IMR-90 (cell line): ENCODE measurements around the gene RFX5. TPM values are rescaled to one million over a fixed set of nuclear protein-coding genes. Genes with fewer than 3 reads are reported as not detected.

Experiments
- ATAC-seq: fragments of 200-7000 bp; cut with Tn5 transposase; 2 replicates; pipeline ENCODE4 v1.9.1; 2020; ENCODE audit warnings: low read depth, mild to moderate bottlenecking, moderate library complexity
- BruUV-seq: library from RNA; stranded (reverse); fragments of 400-500 nt; replicated peaks from 2 replicates; lab custom pipeline; 2021; lab: Mats Ljungman, UMichigan
- CTCF ChIA-PET: fragments of 300-600 bp; formaldehyde crosslinking; extraction: SDS; loops from one replicate; lab custom pipeline; 2021; ENCODE audit warnings: antibody characterized with exemption; lab: Yijun Ruan, JAX
- POLR2A ChIA-PET: fragments of 300-600 bp; sonication (Branson Sonifier 250); formaldehyde crosslinking; loops from one replicate; lab custom pipeline; 2022; ENCODE audit warnings: antibody characterized with exemption; ENCODE audit not compliant: unreplicated experiment; lab: Charles Lee
- DNase-seq: peaks from one replicate; pipeline ENCODE4 v3.0.0; 2013
- H2AFZ ChIP-seq: replicated peaks from 2 replicates; pipeline ENCODE3; 2013; ENCODE audit warnings: low read length, mild to moderate bottlenecking; ENCODE audit not compliant: poor library complexity
- H2AK5ac ChIP-seq: 2 replicates; pipeline ENCODE4 v1.6.1; 2013; ENCODE audit warnings: low read depth, low read length, inconsistent platforms
- H2AK9ac ChIP-seq: replicated peaks from 2 replicates; pipeline ENCODE3; 2013; ENCODE audit warnings: mild to moderate bottlenecking, low read depth, low read length, moderate library complexity; ENCODE audit not compliant: poor library complexity
- H2BK120ac ChIP-seq: 2 replicates; pipeline ENCODE4 v1.6.1; 2013; ENCODE audit warnings: low read depth, low read length, inconsistent platforms
- H2BK15ac ChIP-seq: 3 replicates; pipeline ENCODE4 v1.6.1; 2013; ENCODE audit warnings: low read depth, low read length, inconsistent platforms
- H2BK20ac ChIP-seq: 2 replicates; pipeline ENCODE4 v1.6.1; 2013; ENCODE audit warnings: low read depth, mild to moderate bottlenecking, inconsistent platforms, low read length, moderate library complexity
- H2BK5ac ChIP-seq: 2 replicates; pipeline ENCODE4 v1.6.1; 2013; ENCODE audit warnings: mild to moderate bottlenecking, low read depth, low read length, inconsistent platforms; ENCODE audit not compliant: poor library complexity, severe bottlenecking
- H3K14ac ChIP-seq: replicated peaks from 2 replicates; pipeline ENCODE4 v1.6.1; 2013; ENCODE audit warnings: low read depth, low read length, inconsistent platforms
- H3K18ac ChIP-seq: 2 replicates; pipeline ENCODE4 v1.6.1; 2013; ENCODE audit warnings: low read depth, low read length, control low read depth
- H3K23ac ChIP-seq: 2 replicates; pipeline ENCODE4 v1.6.1; 2013; ENCODE audit warnings: low read depth, low read length, inconsistent platforms
- H3K27ac ChIP-seq: 2 replicates; pipeline ENCODE4 v1.5.1; 2013; ENCODE audit warnings: mild to moderate bottlenecking, control low read depth, low read length; ENCODE audit not compliant: insufficient read depth
- H3K27me3 ChIP-seq: 2 replicates; pipeline ENCODE4 v1.6.1; 2013; ENCODE audit warnings: low read length; ENCODE audit not compliant: control insufficient read depth, insufficient read depth
- H3K36me3 ChIP-seq: 2 replicates; pipeline ENCODE4 v1.6.1; 2013; ENCODE audit warnings: low read length, mixed read lengths; ENCODE audit not compliant: control insufficient read depth, insufficient read depth
- H3K4ac ChIP-seq: 2 replicates; pipeline ENCODE4 v1.6.1; 2013; ENCODE audit warnings: low read depth, low read length, inconsistent platforms
- H3K4me1 ChIP-seq: 2 replicates; pipeline ENCODE4 v1.6.1; 2013; ENCODE audit warnings: low read length, mixed read lengths; ENCODE audit not compliant: control insufficient read depth, insufficient read depth
- H3K4me2 ChIP-seq: 2 replicates; pipeline ENCODE4 v1.6.1; 2013; ENCODE audit warnings: low read depth, mild to moderate bottlenecking, control low read depth, low read length, moderate library complexity
- H3K4me3 ChIP-seq: 2 replicates; pipeline ENCODE4 v1.5.1; 2013; ENCODE audit warnings: low read depth, mild to moderate bottlenecking, control low read depth, low read length, moderate library complexity; ENCODE audit not compliant: insufficient read depth
- H3K56ac ChIP-seq: 2 replicates; pipeline ENCODE4 v1.6.1; 2013; ENCODE audit warnings: low read length, inconsistent platforms; ENCODE audit not compliant: insufficient read depth; ENCODE audit errors: extremely low read depth
- H3K79me1 ChIP-seq, 2 experiments: 2 replicates each; pipeline ENCODE4 v1.6.1; 2013; ENCODE audit warnings: low read length in 2 of 2, inconsistent platforms in 1 of 2, low read depth in 1 of 2
- H3K9ac ChIP-seq: 2 replicates; pipeline ENCODE4 v1.6.1; 2013; ENCODE audit warnings: low read depth, low read length, control low read depth
- H3K9me1 ChIP-seq: 2 replicates; pipeline ENCODE4 v1.6.1; 2013; ENCODE audit warnings: low read length, inconsistent platforms; ENCODE audit not compliant: insufficient read depth
- H3K9me3 ChIP-seq: 2 replicates; pipeline ENCODE4 v1.6.1; 2013; ENCODE audit warnings: low read length; ENCODE audit not compliant: control insufficient read depth, insufficient read depth
- H4K20me1 ChIP-seq: 2 replicates; pipeline ENCODE4 v1.6.1; 2013; ENCODE audit warnings: low read length, inconsistent platforms; ENCODE audit not compliant: insufficient read depth
- H4K5ac ChIP-seq: 2 replicates; pipeline ENCODE4 v1.6.1; 2013; ENCODE audit warnings: mild to moderate bottlenecking, low read depth, low read length, control low read depth
- H4K8ac ChIP-seq, 2 experiments: 2 replicates each; pipeline ENCODE4 v1.6.1; 2013; ENCODE audit warnings: low read depth in 2 of 2, low read length in 2 of 2, control low read depth in 1 of 2, inconsistent platforms in 1 of 2
- H4K91ac ChIP-seq: 2 replicates; pipeline ENCODE4 v1.6.1; 2013; ENCODE audit warnings: low read depth, low read length, inconsistent platforms; ENCODE audit not compliant: insufficient read depth
- BHLHE40 ChIP-seq: fragments of 150-350 bp; IDR thresholded peaks from 2 replicates; pipeline ENCODE4 v1.6.1; 2016; ENCODE audit warnings: mild to moderate bottlenecking, low read depth, low read length
- CEBPB ChIP-seq: IDR thresholded peaks from 2 replicates; pipeline ENCODE4 v1.6.1; 2012; ENCODE audit warnings: low read depth, low read length, improper control_type of control experiment
- CHD1 ChIP-seq: IDR thresholded peaks from 2 replicates; pipeline ENCODE4 v1.6.1; 2012; ENCODE audit warnings: low read depth, low read length, improper control_type of control experiment
- CTCF ChIP-seq: conservative IDR thresholded peaks from 2 replicates; pipeline ENCODE4 v1.5.1; 2012; ENCODE audit warnings: mild to moderate bottlenecking, low read depth, low read length, improper control_type of control experiment
- FOS ChIP-seq: fragments of 150-350 bp; IDR thresholded peaks from 2 replicates; pipeline ENCODE4 v1.6.1; 2016; ENCODE audit warnings: low read depth, low read length
- MAFK ChIP-seq: IDR thresholded peaks from 2 replicates; pipeline ENCODE4 v1.6.1; 2012; ENCODE audit warnings: low read depth, low read length, improper control_type of control experiment
- MAZ ChIP-seq: IDR thresholded peaks from 2 replicates; pipeline ENCODE4 v1.6.1; 2012; ENCODE audit warnings: low read depth, mild to moderate bottlenecking, low read length, improper control_type of control experiment, moderate library complexity, borderline replicate concordance
- MXI1 ChIP-seq: IDR thresholded peaks from 2 replicates; pipeline ENCODE4 v1.6.1; 2012; ENCODE audit warnings: low read depth, mild to moderate bottlenecking, low read length, moderate library complexity, borderline replicate concordance
- NFE2L2 ChIP-seq: fragments of 150-350 bp; IDR thresholded peaks from 2 replicates; pipeline ENCODE4 v1.6.1; 2016; ENCODE audit warnings: low read depth, mild to moderate bottlenecking, low read length
- POLR2A ChIP-seq: IDR thresholded peaks from 2 replicates; pipeline ENCODE4 v1.6.1; 2012; ENCODE audit warnings: mild to moderate bottlenecking, low read depth, low read length
- RAD21 ChIP-seq: IDR thresholded peaks from 2 replicates; pipeline ENCODE4 v1.6.1; 2012; ENCODE audit warnings: low read length, improper control_type of control experiment
- RCOR1 ChIP-seq: IDR thresholded peaks from 2 replicates; pipeline ENCODE4 v1.6.1; 2012; ENCODE audit warnings: mild to moderate bottlenecking, low read length, improper control_type of control experiment; ENCODE audit not compliant: insufficient replicate concordance
- RFX5 ChIP-seq: IDR thresholded peaks from 2 replicates; pipeline ENCODE4 v1.8.0; 2012; ENCODE audit warnings: low read depth, mild to moderate bottlenecking, low read length, moderate library complexity
- SMC3 ChIP-seq: fragments of 150-350 bp; IDR thresholded peaks from 2 replicates; pipeline ENCODE4 v1.6.1; 2016; ENCODE audit warnings: low read depth, mild to moderate bottlenecking, antibody characterized with exemption, low read length, moderate library complexity
- WGBS, 2 experiments: methylation state at CpG; one replicate each; pipeline versions ENCODE4 v1.1.5 to v1.1.7; 2013; ENCODE audit warnings: missing lambda C conversion rate in 2 of 2; ENCODE audit not compliant: insufficient read length in 1 of 2; ENCODE audit errors: extremely low coverage in 2 of 2; 5-methylcytosine and 5-hydroxymethylcytosine counted together
- dilution Hi-C: fragments of 300-500 bp; cut with HindIII; formaldehyde crosslinking; loops from one replicate; pipeline ENCODE4 v1.14.3; 2018; ENCODE audit warnings: low sequenced_read_pairs; ENCODE audit not compliant: unreplicated experiment
- in situ Hi-C: fragments of 300-500 bp; cut with MboI; formaldehyde crosslinking; loops from 3 replicates; pipeline ENCODE4 v1.14.3; 2019; ENCODE audit warnings: low sequenced_read_pairs, inconsistent platforms, mixed read lengths
- intact Hi-C: fragments of 100-400 bp; cut with micrococcal nuclease; formaldehyde crosslinking; loops from 2 replicates; pipeline ENCODE4 v1.10.0; 2022
- polyA plus RNA-seq, 3 experiments: library from polyadenylated mRNA; depleted of rRNA; stranded (reverse); fragments of >200 nt; gene quantifications; 2 replicates each; pipeline ENCODE4 v1.2.3, GENCODE V29; 2012; ENCODE audit warnings: low replicate concordance in 1 of 3
- total RNA-seq: library from RNA; depleted of rRNA; stranded (reverse); fragments of >200 nt; gene quantifications from 2 replicates; pipeline ENCODE4 v1.2.3, GENCODE V29; 2012
- TF ChIP-seq, protein P1 (sequence below): fragments of 150-350 bp; IDR thresholded peaks from 2 replicates; pipeline ENCODE4 v1.6.1; 2017; ENCODE audit warnings: mild to moderate bottlenecking, antibody characterized with exemption, low read length, low read depth
- TF ChIP-seq, protein P2 (sequence below): fragments of 150-350 bp; IDR thresholded peaks from 2 replicates; pipeline ENCODE4 v1.6.1; 2016; ENCODE audit warnings: low read depth, mild to moderate bottlenecking, low read length, moderate library complexity, borderline replicate concordance

RFX5 gene
- total and polyA plus RNA-seq, 2 of the 4 experiments (the other 2 are of a cell fraction): 29.3 to 44.4 TPM

GRCh38 chr1:151384584-151384983 lies 37.5 kb upstream of the RFX5 start:
- in situ Hi-C loops (no loop called here), dilution Hi-C loops (no loop called here), intact Hi-C loops (no loop called here)
- H4K5ac ChIP-seq: no peak overlapping the region
- no peaks in the 10 kb centered on the region for H3K9me1 ChIP-seq
- H3K79me1 ChIP-seq: no peaks in the 10 kb centered on the region
- WGBS, 2 experiments: 80% methylated on average over 1 of the region's 3 CpGs; no CpG with 5 or more reads in 1 of the 2 experiments
- no peaks in the 10 kb centered on the region; the same call in 1 of the 2 replicates for H3K27me3 ChIP-seq
- no peaks in the 10 kb centered on the region for H3K36me3 ChIP-seq
- H4K8ac ChIP-seq: no peak overlapping the region
- no peak overlapping the region for H2BK20ac ChIP-seq
- ATAC-seq: no peak
- H3K56ac ChIP-seq: no peak overlapping the region
- no peak overlapping the region for H3K4me3 ChIP-seq
- H3K4ac ChIP-seq: no peak overlapping the region
- no peak for DNase-seq
- no peak overlapping the region for H4K91ac ChIP-seq
- ChIA-PET POLR2A (no interaction called here), CTCF (no interaction called here)
- no peak overlapping the region for H3K23ac ChIP-seq
- TF ChIP-seq, protein P1, sequence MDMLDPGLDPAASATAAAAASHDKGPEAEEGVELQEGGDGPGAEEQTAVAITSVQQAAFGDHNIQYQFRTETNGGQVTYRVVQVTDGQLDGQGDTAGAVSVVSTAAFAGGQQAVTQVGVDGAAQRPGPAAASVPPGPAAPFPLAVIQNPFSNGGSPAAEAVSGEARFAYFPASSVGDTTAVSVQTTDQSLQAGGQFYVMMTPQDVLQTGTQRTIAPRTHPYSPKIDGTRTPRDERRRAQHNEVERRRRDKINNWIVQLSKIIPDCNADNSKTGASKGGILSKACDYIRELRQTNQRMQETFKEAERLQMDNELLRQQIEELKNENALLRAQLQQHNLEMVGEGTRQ: no peak
- TF ChIP-seq NFE2L2: no peak
- no peak for TF ChIP-seq CEBPB
- TF ChIP-seq MXI1: no peak
- TF ChIP-seq, protein P2, sequence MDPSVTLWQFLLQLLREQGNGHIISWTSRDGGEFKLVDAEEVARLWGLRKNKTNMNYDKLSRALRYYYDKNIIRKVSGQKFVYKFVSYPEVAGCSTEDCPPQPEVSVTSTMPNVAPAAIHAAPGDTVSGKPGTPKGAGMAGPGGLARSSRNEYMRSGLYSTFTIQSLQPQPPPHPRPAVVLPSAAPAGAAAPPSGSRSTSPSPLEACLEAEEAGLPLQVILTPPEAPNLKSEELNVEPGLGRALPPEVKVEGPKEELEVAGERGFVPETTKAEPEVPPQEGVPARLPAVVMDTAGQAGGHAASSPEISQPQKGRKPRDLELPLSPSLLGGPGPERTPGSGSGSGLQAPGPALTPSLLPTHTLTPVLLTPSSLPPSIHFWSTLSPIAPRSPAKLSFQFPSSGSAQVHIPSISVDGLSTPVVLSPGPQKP: no peak
- no peak for TF ChIP-seq CHD1
- TF ChIP-seq RAD21: no peak
- TF ChIP-seq POLR2A: no peak
- TF ChIP-seq SMC3: no peak
- no peak for TF ChIP-seq RCOR1
- TF ChIP-seq MAZ: no peak
- no peak for TF ChIP-seq CTCF
- no peak for TF ChIP-seq FOS
- TF ChIP-seq BHLHE40: no peak
- TF ChIP-seq RFX5: no peak
- TF ChIP-seq MAFK: no peak
- no peak overlapping the region for H2AK5ac ChIP-seq
- H3K18ac ChIP-seq: no peak overlapping the region
- H3K4me2 ChIP-seq: no peak overlapping the region
- no peak overlapping the region for H3K27ac ChIP-seq
- H3K14ac ChIP-seq: no peak overlapping the region
- H2AFZ ChIP-seq: no peak overlapping the region
- no peaks in the 10 kb centered on the region for H3K4me1 ChIP-seq
- H2AK9ac ChIP-seq: no peak overlapping the region
- no peak overlapping the region for H3K9ac ChIP-seq
- no peak overlapping the region for H2BK15ac ChIP-seq
- no peaks in the 10 kb centered on the region for H3K9me3 ChIP-seq
- no TSS peak for BruUV-seq
- no peaks in the 10 kb centered on the region for H4K20me1 ChIP-seq
- no peak overlapping the region for H2BK5ac ChIP-seq
- H2BK120ac ChIP-seq: no peak overlapping the region
